Measurements from ENCODE around the gene ITPKB.

- TF ChIP-seq, protein P1, sequence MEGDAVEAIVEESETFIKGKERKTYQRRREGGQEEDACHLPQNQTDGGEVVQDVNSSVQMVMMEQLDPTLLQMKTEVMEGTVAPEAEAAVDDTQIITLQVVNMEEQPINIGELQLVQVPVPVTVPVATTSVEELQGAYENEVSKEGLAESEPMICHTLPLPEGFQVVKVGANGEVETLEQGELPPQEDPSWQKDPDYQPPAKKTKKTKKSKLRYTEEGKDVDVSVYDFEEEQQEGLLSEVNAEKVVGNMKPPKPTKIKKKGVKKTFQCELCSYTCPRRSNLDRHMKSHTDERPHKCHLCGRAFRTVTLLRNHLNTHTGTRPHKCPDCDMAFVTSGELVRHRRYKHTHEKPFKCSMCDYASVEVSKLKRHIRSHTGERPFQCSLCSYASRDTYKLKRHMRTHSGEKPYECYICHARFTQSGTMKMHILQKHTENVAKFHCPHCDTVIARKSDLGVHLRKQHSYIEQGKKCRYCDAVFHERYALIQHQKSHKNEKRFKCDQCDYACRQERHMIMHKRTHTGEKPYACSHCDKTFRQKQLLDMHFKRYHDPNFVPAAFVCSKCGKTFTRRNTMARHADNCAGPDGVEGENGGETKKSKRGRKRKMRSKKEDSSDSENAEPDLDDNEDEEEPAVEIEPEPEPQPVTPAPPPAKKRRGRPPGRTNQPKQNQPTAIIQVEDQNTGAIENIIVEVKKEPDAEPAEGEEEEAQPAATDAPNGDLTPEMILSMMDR (IDR thresholded peaks at IDR 0.05): no peak
- TF ChIP-seq REST (IDR thresholded peaks at IDR 0.05; ENCODE audit: low read depth, low read length) (no peak), TAF1 (IDR thresholded peaks at IDR 0.05; ENCODE audit: borderline replicate concordance, low read depth, low read length) (no peak)
These were observed 46.3 kb downstream of the ITPKB start for GRCh38 chr1:226692823-226693222.
